ENCODE data around the gene RNASE3. TPM values are rescaled to one million over a fixed set of nuclear protein-coding genes. Genes with fewer than 3 reads are reported as not detected.

The RNASE3 gene
- total RNA-seq, 1 donor: not detected

GRCh38 chr14:20866194-20866593 is 25.0 kb upstream of the RNASE3 start:
- Histone ChIP-seq H3K27ac (ENCODE audit: low read depth, low read length) (no peak overlapping the region), H4K20me1 (ENCODE audit: insufficient read depth, low read length) (no peaks in the 10 kb centered on the region), H3K4me2 (ENCODE audit: insufficient read depth, low read length) (no peak overlapping the region), H3K9me3 (ENCODE audit: low read depth, low read length) (no peaks in the 10 kb centered on the region), H3K27me3 (ENCODE audit: insufficient read depth, low read length) (no peaks in the 10 kb centered on the region), H3K79me2 (ENCODE audit: insufficient read depth, low read length) (no peaks in the 10 kb centered on the region), H3K36me3 (ENCODE audit: insufficient read depth, low read length) (no peaks in the 10 kb centered on the region), H3K4me3 (ENCODE audit: insufficient read depth, low read length) (no peak overlapping the region), H2AFZ (ENCODE audit: low read length) (no peak overlapping the region), H3K4me1 (ENCODE audit: insufficient read depth, low read length) (no peaks in the 10 kb centered on the region)
- no peak for DNase-seq (ENCODE audit: insufficient read length, low spot score, missing footprints)
- no peak for TF ChIP-seq CTCF (IDR thresholded peaks at IDR 0.05; ENCODE audit: extremely low read depth, low read depth, low read length)

GRCh38 chr14:20866963-20867362 is 24.2 kb upstream of the RNASE3 start:
- Histone ChIP-seq H2AFZ (ENCODE audit: low read length) (no peak overlapping the region), H3K4me1 (ENCODE audit: insufficient read depth, low read length) (no peaks in the 10 kb centered on the region), H3K27me3 (ENCODE audit: insufficient read depth, low read length) (no peaks in the 10 kb centered on the region), H3K4me2 (ENCODE audit: insufficient read depth, low read length) (no peak overlapping the region), H3K27ac (ENCODE audit: low read depth, low read length) (no peak overlapping the region), H3K4me3 (ENCODE audit: insufficient read depth, low read length) (no peak overlapping the region), H4K20me1 (ENCODE audit: insufficient read depth, low read length) (no peaks in the 10 kb centered on the region), H3K79me2 (ENCODE audit: insufficient read depth, low read length) (no peaks in the 10 kb centered on the region), H3K9me3 (ENCODE audit: low read depth, low read length) (no peaks in the 10 kb centered on the region), H3K36me3 (ENCODE audit: insufficient read depth, low read length) (no peaks in the 10 kb centered on the region)
- DNase-seq (ENCODE audit: insufficient read length, low spot score, missing footprints): no peak
- TF ChIP-seq CTCF (IDR thresholded peaks at IDR 0.05; ENCODE audit: extremely low read depth, low read depth, low read length): peak; percentile 55

- peak; percentile 65 for DNase-seq (ENCODE audit: insufficient read length, low spot score, missing footprints)
- H3K4me3 ChIP-seq (ENCODE audit: insufficient read depth, low read length): peak overlapping the region; percentile 9
- no peaks in the 10 kb centered on the region for H3K79me2 ChIP-seq (ENCODE audit: insufficient read depth, low read length)
- no peaks in the 10 kb centered on the region for H4K20me1 ChIP-seq (ENCODE audit: insufficient read depth, low read length)
- H3K27ac ChIP-seq (ENCODE audit: low read depth, low read length): no peak overlapping the region
- TF ChIP-seq CTCF (IDR thresholded peaks at IDR 0.05; ENCODE audit: extremely low read depth, low read depth, low read length): peak; percentile 77
- H3K36me3 ChIP-seq (ENCODE audit: insufficient read depth, low read length): no peaks in the 10 kb centered on the region
- H2AFZ ChIP-seq (ENCODE audit: low read length): peak overlapping the region; percentile 69
- no peaks in the 10 kb centered on the region for H3K9me3 ChIP-seq (ENCODE audit: low read depth, low read length)
- H3K4me1 ChIP-seq (ENCODE audit: insufficient read depth, low read length): no peaks in the 10 kb centered on the region
- H3K27me3 ChIP-seq (ENCODE audit: insufficient read depth, low read length): no peaks in the 10 kb centered on the region
- peak overlapping the region; percentile 69 for H3K4me2 ChIP-seq (ENCODE audit: insufficient read depth, low read length)
Measured at GRCh38 chr14:20873370-20874177, 17.6 kb upstream of the RNASE3 start.

GRCh38 chr14:20877016-20877415 is 14.2 kb upstream of the RNASE3 start:
- H3K9me3 ChIP-seq (ENCODE audit: low read depth, low read length): no peaks in the 10 kb centered on the region
- H3K4me3 ChIP-seq (ENCODE audit: insufficient read depth, low read length): no peak overlapping the region
- no peaks in the 10 kb centered on the region for H3K27me3 ChIP-seq (ENCODE audit: insufficient read depth, low read length)
- no peak overlapping the region for H2AFZ ChIP-seq (ENCODE audit: low read length)
- H3K27ac ChIP-seq (ENCODE audit: low read depth, low read length): no peak overlapping the region
- H3K4me1 ChIP-seq (ENCODE audit: insufficient read depth, low read length): no peaks in the 10 kb centered on the region
- no peaks in the 10 kb centered on the region for H3K36me3 ChIP-seq (ENCODE audit: insufficient read depth, low read length)
- TF ChIP-seq CTCF (IDR thresholded peaks at IDR 0.05; ENCODE audit: extremely low read depth, low read depth, low read length): no peak
- H3K4me2 ChIP-seq (ENCODE audit: insufficient read depth, low read length): no peak overlapping the region
- H4K20me1 ChIP-seq (ENCODE audit: insufficient read depth, low read length): no peaks in the 10 kb centered on the region
- H3K79me2 ChIP-seq (ENCODE audit: insufficient read depth, low read length): no peaks in the 10 kb centered on the region
- DNase-seq (ENCODE audit: insufficient read length, low spot score, missing footprints): no peak

Measured in osteoblast (primary cell).